ENCODE results near the gene FAM111B. TPM values are rescaled to one million over a fixed set of nuclear protein-coding genes. Genes with fewer than 3 reads are reported as not detected.

The FAM111B gene
- polyA plus RNA-seq, 1 donor (not counting 4 experiments of a cell fraction or from before 2014, with no cell fraction given), result 5.3 TPM

DNA sequence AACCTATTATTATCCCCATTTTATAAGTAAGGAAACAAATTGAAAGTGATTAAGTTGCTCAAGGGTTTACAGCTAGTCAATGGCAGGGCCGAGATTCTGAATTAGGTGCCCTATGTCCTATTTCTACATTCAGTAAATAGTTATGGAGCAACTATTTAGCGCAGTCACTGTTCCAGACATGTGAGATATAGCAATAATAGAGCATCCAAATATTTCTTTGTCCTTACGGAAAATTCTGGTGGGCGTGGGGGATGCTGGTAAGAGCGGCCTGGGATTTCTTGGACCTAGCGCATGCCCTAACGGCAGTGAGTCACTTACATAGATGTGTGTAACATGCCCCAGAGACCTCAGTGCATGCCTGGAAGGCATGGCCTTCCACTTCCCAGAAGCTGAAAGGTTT, 69.3 kb downstream of the FAM111B start:
- H3K27me3 ChIP-seq (ENCODE audit: control insufficient read depth, extremely low read depth, insufficient read depth, low read length), result no peaks in the 10 kb centered on the region
- no peak overlapping the region for H3K4me2 ChIP-seq (ENCODE audit: control insufficient read depth, extremely low read depth, insufficient read depth, low read depth, low read length)
- TF ChIP-seq EZH2 (IDR thresholded peaks at IDR 0.05; ENCODE audit: low read length), result no peak
- TF ChIP-seq, protein P1, sequence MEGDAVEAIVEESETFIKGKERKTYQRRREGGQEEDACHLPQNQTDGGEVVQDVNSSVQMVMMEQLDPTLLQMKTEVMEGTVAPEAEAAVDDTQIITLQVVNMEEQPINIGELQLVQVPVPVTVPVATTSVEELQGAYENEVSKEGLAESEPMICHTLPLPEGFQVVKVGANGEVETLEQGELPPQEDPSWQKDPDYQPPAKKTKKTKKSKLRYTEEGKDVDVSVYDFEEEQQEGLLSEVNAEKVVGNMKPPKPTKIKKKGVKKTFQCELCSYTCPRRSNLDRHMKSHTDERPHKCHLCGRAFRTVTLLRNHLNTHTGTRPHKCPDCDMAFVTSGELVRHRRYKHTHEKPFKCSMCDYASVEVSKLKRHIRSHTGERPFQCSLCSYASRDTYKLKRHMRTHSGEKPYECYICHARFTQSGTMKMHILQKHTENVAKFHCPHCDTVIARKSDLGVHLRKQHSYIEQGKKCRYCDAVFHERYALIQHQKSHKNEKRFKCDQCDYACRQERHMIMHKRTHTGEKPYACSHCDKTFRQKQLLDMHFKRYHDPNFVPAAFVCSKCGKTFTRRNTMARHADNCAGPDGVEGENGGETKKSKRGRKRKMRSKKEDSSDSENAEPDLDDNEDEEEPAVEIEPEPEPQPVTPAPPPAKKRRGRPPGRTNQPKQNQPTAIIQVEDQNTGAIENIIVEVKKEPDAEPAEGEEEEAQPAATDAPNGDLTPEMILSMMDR (optimal IDR thresholded peaks at IDR 0.05 in 1 of 3, IDR thresholded peaks at IDR 0.05 in 1 of 3, conservative IDR thresholded peaks at IDR 0.05 in 1 of 3; ENCODE audit: extremely low read depth in 1 of 3, insufficient read depth in 2 of 3, low read length in 3 of 3), result no peak
- H3K4me3 ChIP-seq (ENCODE audit: control insufficient read depth in 2 of 3, extremely low read depth in 1 of 3, insufficient read depth in 2 of 3, low read depth in 1 of 3, low read length in 3 of 3), result no peak overlapping the region
- H3K36me3 ChIP-seq (ENCODE audit: control insufficient read depth in 2 of 2, extremely low read depth in 1 of 2, insufficient read depth in 2 of 2, low read length in 2 of 2), result peaks cover 0 to 2% of the 10 kb centered on the region in 2 experiments
- H3K9me3 ChIP-seq (ENCODE audit: control insufficient read depth, low read depth, low read length), result peaks cover 2% of the 10 kb centered on the region
- H2AFZ ChIP-seq (ENCODE audit: control insufficient read depth, low read length), result no peak overlapping the region
- FAIRE-seq, result no peak
- H3K4me1 ChIP-seq (ENCODE audit: control insufficient read depth, extremely low read depth, insufficient read depth, low read length), result peaks cover 30% of the 10 kb centered on the region
- H4K20me1 ChIP-seq (ENCODE audit: control insufficient read depth, extremely low read depth, insufficient read depth, low read length), result no peaks in the 10 kb centered on the region
- H3K27ac ChIP-seq (ENCODE audit: control insufficient read depth, insufficient read depth, low read length), result no peak overlapping the region
- no peak overlapping the region for H3K9ac ChIP-seq (ENCODE audit: control insufficient read depth, extremely low read depth, insufficient read depth, low read length)
- no peak for DNase-seq (ENCODE audit: low read depth, low spot score)
- dilution Hi-C loops (cut with MboI; ENCODE audit: extremely low pct_ligation_motif_present, low sequenced_read_pairs), result no loop called here
- H3K79me2 ChIP-seq (ENCODE audit: control insufficient read depth, insufficient read depth, low read length), result no peaks in the 10 kb centered on the region
- H3K9me1 ChIP-seq (ENCODE audit: control insufficient read depth, extremely low read depth, insufficient read depth, low read length), result no peaks in the 10 kb centered on the region

Other genes with a start within 250 kb of the FAM111B start
- gene GLYATL1, start 167.7 kb upstream of the FAM111B start, polyA plus RNA-seq, result 0.26 to 0.39 TPM (median 0.33 TPM) in 3 replicates
- not detected in 3 replicates for gene GLYATL1B, start 20.9 kb upstream of the FAM111B start, polyA plus RNA-seq
- gene FAM111A, start 35.6 kb downstream of the FAM111B start, polyA plus RNA-seq, result 15.9 to 21.0 TPM (median 18.1 TPM) in 3 replicates
- 1.6 to 2.0 TPM (median 1.9 TPM) in 3 replicates for gene DTX4, start 64.9 kb downstream of the FAM111B start, polyA plus RNA-seq
- gene MPEG1, start 105.7 kb downstream of the FAM111B start, polyA plus RNA-seq, result not detected in 3 replicates